ENCODE results near the gene RHOH.
A peak's percentile ranks its signal among the peaks of the same experiment; 100 is the strongest.

Gene RHOH

DNA sequence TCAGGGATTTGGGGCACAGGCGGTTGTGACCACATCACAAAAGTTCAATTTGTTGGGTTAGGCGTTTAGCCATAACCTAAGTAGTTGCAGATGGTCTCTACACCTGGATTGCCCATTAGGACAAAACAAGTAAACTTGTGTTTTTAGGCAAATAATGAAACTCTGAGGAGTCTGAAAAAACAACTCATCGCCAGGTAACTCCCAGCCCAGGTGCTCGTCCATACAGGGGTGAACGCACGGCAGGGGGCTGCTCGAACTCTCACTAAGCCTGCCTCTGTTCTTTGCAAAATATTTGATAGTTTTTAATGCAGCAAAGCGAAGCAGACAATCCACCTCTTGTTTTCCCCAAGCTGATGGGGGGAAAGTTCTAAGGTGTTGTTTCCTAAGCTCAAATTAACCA lies 559 bp upstream of the RHOH start:
- no peaks in the 10 kb centered on the region for H3K9me3 ChIP-seq (ENCODE audit: control insufficient read depth, low read length)
- H3K27ac ChIP-seq (ENCODE audit: low read depth, low read length, severe bottlenecking): no peak overlapping the region
- H3K4me1 ChIP-seq (ENCODE audit: control insufficient read depth, insufficient read depth, low read length, poor library complexity, severe bottlenecking): peaks cover 26% of the 10 kb centered on the region
- 80 to 89% methylated on average over 6 to 7 of the region's 8 CpGs for WGBS, 2 experiments (ENCODE audit: insufficient coverage in 2 of 2)
- H3K4me3 ChIP-seq (ENCODE audit: extremely low read depth, insufficient read depth, low read length, poor library complexity, severe bottlenecking): no peak overlapping the region
- no peaks in the 10 kb centered on the region for H3K36me3 ChIP-seq (ENCODE audit: control insufficient read depth, insufficient read depth, low read length)

DNA sequence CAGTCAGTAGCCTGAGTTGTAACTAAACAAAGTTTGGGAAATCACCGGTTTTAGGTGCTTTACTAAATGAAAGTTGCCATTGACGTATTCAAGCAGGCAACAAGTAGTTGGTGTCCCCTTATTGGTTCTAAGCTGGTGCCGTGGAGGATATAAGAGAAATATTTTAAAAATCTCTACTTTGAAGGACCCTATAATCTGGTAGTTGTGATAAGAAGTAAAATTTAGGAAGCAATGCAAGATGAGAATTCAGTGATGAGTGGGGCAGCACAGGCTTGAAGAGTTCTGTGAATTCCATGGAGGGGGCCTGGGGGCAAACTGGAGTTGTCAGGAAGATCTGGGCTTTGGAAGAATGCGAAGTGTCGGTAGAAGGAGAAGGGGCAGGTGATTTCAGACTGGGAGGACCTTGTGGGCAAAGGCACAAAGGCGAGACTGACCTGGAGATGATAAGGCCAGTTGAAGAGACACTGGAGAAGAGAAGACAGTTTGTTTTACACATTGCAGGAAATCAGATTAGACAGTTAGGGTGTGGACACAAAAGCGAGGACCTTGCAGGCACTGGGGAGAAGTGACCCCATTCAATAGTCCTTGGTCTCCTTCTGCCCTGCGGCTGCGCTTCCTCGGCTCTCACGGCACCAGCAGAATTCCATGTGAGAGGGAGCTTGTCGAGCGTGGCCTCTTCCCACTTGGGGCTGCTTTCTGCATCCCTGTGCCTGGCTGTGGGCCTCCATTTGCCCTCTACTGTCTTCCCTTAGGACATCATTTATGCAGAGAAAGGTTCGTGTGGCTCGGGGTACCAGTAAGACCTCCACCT lies 1.3 kb downstream of the RHOH start:
- WGBS, 2 experiments (ENCODE audit: insufficient coverage in 2 of 2): 86% methylated on average over 10 to 12 of the region's 15 CpGs
- Histone ChIP-seq H3K4me1 (ENCODE audit: control insufficient read depth, insufficient read depth, low read length, poor library complexity, severe bottlenecking) (peaks cover 24% of the 10 kb centered on the region), H3K27ac (ENCODE audit: low read depth, low read length, severe bottlenecking) (no peak overlapping the region), H3K9me3 (ENCODE audit: control insufficient read depth, low read length) (no peaks in the 10 kb centered on the region), H3K4me3 (ENCODE audit: extremely low read depth, insufficient read depth, low read length, poor library complexity, severe bottlenecking) (peak overlapping the region; percentile 12), H3K36me3 (ENCODE audit: control insufficient read depth, insufficient read depth, low read length) (no peaks in the 10 kb centered on the region)

DNA sequence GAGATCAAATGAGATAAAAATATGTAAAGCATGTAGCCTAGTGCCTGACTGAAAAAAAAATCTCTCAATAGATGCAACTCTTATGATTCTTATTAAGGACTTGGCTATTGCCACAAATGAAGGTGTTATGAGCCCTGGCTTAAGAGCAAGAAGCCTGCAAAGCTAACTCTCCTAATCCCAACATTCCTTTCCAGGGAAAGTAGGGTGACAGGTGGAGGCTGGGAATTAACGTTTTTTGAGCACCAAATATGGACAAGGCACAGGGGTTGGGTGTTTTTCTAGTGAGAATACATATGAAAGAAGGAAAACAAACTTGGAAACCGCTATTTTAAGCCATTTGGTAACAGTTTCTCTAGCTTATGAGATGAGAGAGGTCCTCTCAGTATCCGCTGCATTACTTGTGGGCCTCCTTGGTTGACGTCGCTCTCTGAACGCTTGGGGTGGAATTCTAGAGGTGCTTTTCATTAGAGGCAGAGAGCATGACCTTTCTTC lies 2.4 kb downstream of the RHOH start:
- no peaks in the 10 kb centered on the region for H3K9me3 ChIP-seq (ENCODE audit: control insufficient read depth, low read length)
- no peak overlapping the region for H3K27ac ChIP-seq (ENCODE audit: low read depth, low read length, severe bottlenecking)
- no peaks in the 10 kb centered on the region for H3K36me3 ChIP-seq (ENCODE audit: control insufficient read depth, insufficient read depth, low read length)
- no peak overlapping the region for H3K4me3 ChIP-seq (ENCODE audit: extremely low read depth, insufficient read depth, low read length, poor library complexity, severe bottlenecking)
- 70 to 88% methylated on average over 2 to 4 of the region's 6 CpGs for WGBS, 2 experiments (ENCODE audit: insufficient coverage in 2 of 2)
- H3K4me1 ChIP-seq (ENCODE audit: control insufficient read depth, insufficient read depth, low read length, poor library complexity, severe bottlenecking): peaks cover 19% of the 10 kb centered on the region

DNA sequence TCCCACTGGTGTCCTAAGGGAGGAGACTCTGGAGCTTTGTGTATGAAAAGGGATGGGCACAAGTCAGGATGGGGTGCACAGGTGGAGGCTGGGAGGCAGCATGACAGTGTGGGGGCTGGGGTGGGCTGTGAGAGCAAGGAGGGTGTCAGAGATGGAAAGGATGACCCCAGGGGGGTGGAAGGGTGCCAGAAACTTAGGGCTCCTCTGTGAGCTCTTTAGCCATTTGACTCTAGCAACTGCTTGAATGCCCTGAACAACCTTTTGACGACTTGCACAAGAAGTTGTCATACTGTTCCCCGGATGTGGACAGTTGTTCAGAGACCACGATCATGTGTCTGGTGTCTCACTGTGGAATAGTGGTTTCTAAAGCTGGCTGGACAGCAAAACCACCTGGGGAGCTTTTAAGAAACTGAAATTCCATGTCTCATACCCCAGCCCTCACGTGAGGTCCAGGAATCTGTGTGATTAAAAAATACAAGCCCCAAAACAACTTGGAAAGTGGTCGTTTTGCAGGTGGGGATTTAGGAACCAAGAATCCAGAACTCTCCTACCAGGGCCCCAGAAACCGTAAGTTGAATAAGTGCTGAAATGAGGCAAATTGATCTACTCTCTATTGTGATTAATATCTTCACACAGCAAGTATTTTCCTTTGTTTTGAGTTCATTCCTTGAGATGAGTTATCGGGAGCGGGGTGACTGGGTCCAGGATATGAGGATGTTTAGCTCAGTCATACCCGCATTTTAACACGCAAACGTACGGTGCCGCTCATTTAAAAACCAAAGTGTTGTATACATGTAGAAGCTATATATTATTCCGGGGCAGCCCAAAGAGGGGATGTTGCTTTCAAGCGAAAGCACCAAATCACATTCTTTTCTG lies 3.4 kb downstream of the RHOH start:
- Histone ChIP-seq H3K36me3 (ENCODE audit: control insufficient read depth, insufficient read depth, low read length) (no peaks in the 10 kb centered on the region), H3K4me3 (ENCODE audit: extremely low read depth, insufficient read depth, low read length, poor library complexity, severe bottlenecking) (no peak overlapping the region), H3K9me3 (ENCODE audit: control insufficient read depth, low read length) (no peaks in the 10 kb centered on the region), H3K27ac (ENCODE audit: low read depth, low read length, severe bottlenecking) (no peak overlapping the region), H3K4me1 (ENCODE audit: control insufficient read depth, insufficient read depth, low read length, poor library complexity, severe bottlenecking) (peaks cover 13% of the 10 kb centered on the region)
- WGBS, 2 experiments (ENCODE audit: insufficient coverage in 2 of 2): 91 to 94% methylated on average over 5 to 7 of the region's 15 CpGs

GRCh38 chr4:40200875-40201801 lies 4.3 kb downstream of the RHOH start:
- Histone ChIP-seq H3K9me3 (ENCODE audit: control insufficient read depth, low read length) (no peaks in the 10 kb centered on the region), H3K27ac (ENCODE audit: low read depth, low read length, severe bottlenecking) (no peak overlapping the region), H3K4me1 (ENCODE audit: control insufficient read depth, insufficient read depth, low read length, poor library complexity, severe bottlenecking) (peaks cover 21% of the 10 kb centered on the region), H3K4me3 (ENCODE audit: extremely low read depth, insufficient read depth, low read length, poor library complexity, severe bottlenecking) (no peak overlapping the region), H3K36me3 (ENCODE audit: control insufficient read depth, insufficient read depth, low read length) (no peaks in the 10 kb centered on the region)
- 81 to 93% methylated on average over 3 to 6 of the region's 13 CpGs for WGBS, 2 experiments (ENCODE audit: insufficient coverage in 2 of 2)

DNA sequence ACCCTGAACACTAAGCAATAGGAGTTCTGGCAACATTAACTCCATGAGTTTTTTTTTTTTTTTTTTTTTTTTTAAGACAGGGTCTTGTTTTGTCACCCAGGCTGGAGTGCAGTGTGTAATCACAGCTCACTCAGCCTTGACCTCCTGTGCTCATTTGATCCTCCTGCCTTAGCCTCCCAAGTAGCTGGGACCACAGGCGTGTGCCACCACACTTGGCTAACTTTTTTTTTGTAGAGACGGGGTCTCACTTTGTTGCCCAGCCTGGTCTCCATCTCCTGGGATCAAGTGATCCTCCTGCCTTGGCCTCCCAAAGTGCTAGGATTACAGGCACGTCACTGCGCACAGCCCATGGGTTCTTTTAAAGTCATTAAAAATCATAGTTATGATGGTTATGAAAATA lies 5.1 kb downstream of the RHOH start:
- 97 to 100% methylated on average over 2 to 4 of the region's 4 CpGs for WGBS, 2 experiments (ENCODE audit: insufficient coverage in 2 of 2)
- Histone ChIP-seq H3K27ac (ENCODE audit: low read depth, low read length, severe bottlenecking) (no peak overlapping the region), H3K4me1 (ENCODE audit: control insufficient read depth, insufficient read depth, low read length, poor library complexity, severe bottlenecking) (peaks cover 23% of the 10 kb centered on the region), H3K4me3 (ENCODE audit: extremely low read depth, insufficient read depth, low read length, poor library complexity, severe bottlenecking) (no peak overlapping the region), H3K36me3 (ENCODE audit: control insufficient read depth, insufficient read depth, low read length) (no peaks in the 10 kb centered on the region), H3K9me3 (ENCODE audit: control insufficient read depth, low read length) (no peaks in the 10 kb centered on the region)

DNA sequence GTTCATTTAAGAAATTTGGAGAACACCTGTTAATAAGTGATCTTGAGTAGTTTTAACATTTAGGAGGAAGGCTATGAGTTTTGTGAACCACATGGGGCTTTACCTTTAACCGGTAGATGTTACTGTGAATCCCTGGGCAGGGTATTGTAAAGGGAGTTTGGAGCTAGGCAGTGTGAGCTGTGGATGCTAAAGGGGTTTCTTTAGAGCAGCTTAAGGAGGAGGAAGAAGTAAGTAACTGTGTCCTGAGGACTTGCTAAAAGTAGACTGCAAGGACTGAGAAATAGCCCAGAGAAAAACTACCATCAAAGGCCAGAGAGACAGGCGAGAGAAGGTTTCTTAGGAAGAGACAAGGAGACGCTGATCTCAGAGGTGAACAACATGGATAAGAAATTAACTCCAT lies 5.6 kb downstream of the RHOH start:
- Histone ChIP-seq H3K4me3 (ENCODE audit: extremely low read depth, insufficient read depth, low read length, poor library complexity, severe bottlenecking) (no peak overlapping the region), H3K36me3 (ENCODE audit: control insufficient read depth, insufficient read depth, low read length) (no peaks in the 10 kb centered on the region), H3K4me1 (ENCODE audit: control insufficient read depth, insufficient read depth, low read length, poor library complexity, severe bottlenecking) (peaks cover 21% of the 10 kb centered on the region), H3K9me3 (ENCODE audit: control insufficient read depth, low read length) (no peaks in the 10 kb centered on the region), H3K27ac (ENCODE audit: low read depth, low read length, severe bottlenecking) (no peak overlapping the region)
- 88 to 92% methylated on average over 3 of the region's 3 CpGs for WGBS, 2 experiments (ENCODE audit: insufficient coverage in 2 of 2)

- Histone ChIP-seq H3K9me3 (ENCODE audit: control insufficient read depth, low read length) (no peaks in the 10 kb centered on the region), H3K4me3 (ENCODE audit: extremely low read depth, insufficient read depth, low read length, poor library complexity, severe bottlenecking) (no peak overlapping the region), H3K27ac (ENCODE audit: low read depth, low read length, severe bottlenecking) (no peak overlapping the region), H3K36me3 (ENCODE audit: control insufficient read depth, insufficient read depth, low read length) (no peaks in the 10 kb centered on the region), H3K4me1 (ENCODE audit: control insufficient read depth, insufficient read depth, low read length, poor library complexity, severe bottlenecking) (peaks cover 13% of the 10 kb centered on the region)
- WGBS, 2 experiments (ENCODE audit: insufficient coverage in 2 of 2): 94 to 98% methylated on average over 6 to 8 of the region's 9 CpGs
Observed at GRCh38 chr4:40204507-40205258, 7.9 kb downstream of the RHOH start.

DNA sequence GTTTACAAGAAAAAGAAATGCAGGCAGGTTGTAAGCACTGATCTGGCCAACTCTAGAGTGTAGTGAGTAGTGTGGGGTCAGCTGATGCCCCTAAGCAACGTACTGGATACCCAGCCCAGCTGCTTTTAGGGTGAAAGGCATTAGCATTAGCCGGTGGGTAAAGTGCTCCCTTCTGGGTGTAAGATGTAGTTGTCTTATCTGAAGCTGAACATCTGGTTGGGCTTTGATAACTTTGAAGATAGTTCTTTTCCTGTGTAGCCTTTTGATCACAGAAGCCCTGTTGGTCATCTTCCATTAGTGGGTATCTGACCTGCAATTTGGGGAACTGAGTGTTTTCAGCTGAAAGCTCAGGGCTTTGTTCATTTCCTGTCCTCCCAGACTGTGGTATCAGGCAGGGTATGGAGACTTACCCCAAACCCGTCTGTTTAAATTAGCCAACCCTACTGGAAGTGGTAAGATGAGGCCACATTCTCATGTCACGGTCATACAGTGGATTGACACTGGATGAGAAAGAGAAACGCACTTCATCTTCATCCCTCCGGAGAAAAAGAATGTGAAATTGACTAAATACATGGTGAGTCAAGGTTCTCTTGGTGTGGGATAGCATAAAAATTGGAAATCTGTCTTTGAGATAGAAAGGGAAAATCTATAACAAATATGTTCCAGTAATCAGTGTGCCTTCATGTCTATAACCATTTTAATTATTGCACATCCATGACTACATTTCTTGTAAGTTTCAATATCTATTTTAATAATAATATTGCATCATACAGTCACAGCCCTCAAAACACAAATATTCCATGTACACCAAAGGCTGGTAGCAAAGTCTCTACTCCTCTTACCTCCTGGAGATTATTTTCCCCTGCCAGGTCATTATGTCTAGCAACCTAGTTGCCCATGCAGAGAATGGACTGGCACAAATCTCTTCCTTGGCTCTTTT lies 8.7 kb downstream of the RHOH start:
- 91 to 93% methylated on average over 4 to 6 of the region's 6 CpGs for WGBS, 2 experiments (ENCODE audit: insufficient coverage in 2 of 2)

More for the DNA sequence above, 8.7 kb downstream of the RHOH start:
- H3K4me1 ChIP-seq (ENCODE audit: control insufficient read depth, insufficient read depth, low read length, poor library complexity, severe bottlenecking): peaks cover 13% of the 10 kb centered on the region
- H3K4me3 ChIP-seq (ENCODE audit: extremely low read depth, insufficient read depth, low read length, poor library complexity, severe bottlenecking): no peak overlapping the region
- H3K36me3 ChIP-seq (ENCODE audit: control insufficient read depth, insufficient read depth, low read length): no peaks in the 10 kb centered on the region
- H3K27ac ChIP-seq (ENCODE audit: low read depth, low read length, severe bottlenecking): peak overlapping the region; percentile 41
- no peaks in the 10 kb centered on the region for H3K9me3 ChIP-seq (ENCODE audit: control insufficient read depth, low read length)
